GM12878 (cell line): ENCODE data around the gene DDX27. TPM values are rescaled to one million over a fixed set of nuclear protein-coding genes. Genes with fewer than 3 reads are reported as not detected.

ENCODE experiments used
- ATAC-seq: fragments of 200-7000 bp; cut with Tn5 transposase; 3 replicates; pipeline ENCODE4 v1.9.1; 2020; ENCODE audit warnings: mild to moderate bottlenecking, moderate library complexity
- BruUV-seq: library from RNA; stranded (reverse); fragments of 400-500 nt; replicated peaks from 2 replicates; lab custom pipeline; 2021; lab: Mats Ljungman, UMichigan
- CTCF ChIA-PET: fragments of 300-600 bp; sonication (Branson Sonifier 250); formaldehyde crosslinking; extraction: SDS; loops from one replicate; lab custom pipeline; 2021; ENCODE audit warnings: inconsistent platforms; lab: Yijun Ruan, JAX
- POLR2A ChIA-PET: fragments of 350-600 bp; formaldehyde crosslinking; extraction: SDS; loops from one replicate; lab custom pipeline; 2021; ENCODE audit warnings: inconsistent platforms; lab: Charles Lee
- RAD21 ChIA-PET: fragments of 300-600 bp; sonication (Branson Sonifier 250); formaldehyde crosslinking; loops from one replicate; lab custom pipeline; 2023; ENCODE audit warnings: antibody characterized with exemption; ENCODE audit not compliant: unreplicated experiment; lab: Charles Lee
- SMC1A ChIA-PET: fragments of 300-600 bp; sonication (Branson Sonifier 250); formaldehyde crosslinking; loops from one replicate; lab custom pipeline; 2023; ENCODE audit not compliant: unreplicated experiment, uncharacterized antibody; lab: Charles Lee
- DNase-seq: peaks from one replicate; pipeline ENCODE4 v3.0.0-alpha.2; 2011; ENCODE audit warnings: low read depth, low spot score
- FAIRE-seq: peaks from 3 replicates; lab custom pipeline; 2011; peaks lifted over from hg19 to GRCh38; lab: Jason Lieb, UNC
- H2AFZ ChIP-seq: 2 replicates; pipeline ENCODE4 v1.6.0; 2011; ENCODE audit warnings: low read depth, low read length, control low read depth; ENCODE audit not compliant: control insufficient read depth
- H3K27ac ChIP-seq: 2 replicates; pipeline ENCODE4 v1.5.1; 2011; ENCODE audit warnings: control low read depth; ENCODE audit not compliant: control insufficient read depth, insufficient read depth
- H3K27me3 ChIP-seq, 2 experiments: replicated peaks in 1 of 2; 2 replicates each; pipeline versions ENCODE4 v1.6.0 to v1.6.1; 2011; ENCODE audit warnings: low read length in 1 of 2; ENCODE audit not compliant: control insufficient read depth in 2 of 2, insufficient read depth in 2 of 2
- H3K36me3 ChIP-seq, 2 experiments: 2 replicates each; pipeline ENCODE4 v1.5.1; 2011; ENCODE audit warnings: low read length in 1 of 2; ENCODE audit not compliant: control insufficient read depth in 2 of 2, insufficient read depth in 2 of 2
- H3K4me1 ChIP-seq: 2 replicates; pipeline ENCODE4 v1.6.1; 2011; ENCODE audit warnings: mild to moderate bottlenecking, low read length, moderate library complexity, mixed read lengths; ENCODE audit not compliant: control insufficient read depth, insufficient read depth
- H3K4me2 ChIP-seq: 2 replicates; pipeline ENCODE4 v1.6.0; 2011; ENCODE audit warnings: control low read depth; ENCODE audit not compliant: control insufficient read depth, insufficient read depth
- H3K4me3 ChIP-seq: fragments of 200-600 bp; sonication (generic); 2 replicates; pipeline ENCODE4 v1.5.1; 2016
- H3K79me2 ChIP-seq: 2 replicates; pipeline ENCODE4 v1.6.0; 2011; ENCODE audit warnings: low read length; ENCODE audit not compliant: control insufficient read depth, insufficient read depth
- H3K9ac ChIP-seq: 2 replicates; pipeline ENCODE4 v1.8.0; 2011; ENCODE audit warnings: low read length, control low read depth, mixed read lengths; ENCODE audit not compliant: control insufficient read depth, insufficient read depth
- H3K9me3 ChIP-seq: replicated peaks from 3 replicates; pipeline ENCODE4 v1.5.1; 2011; ENCODE audit warnings: mild to moderate bottlenecking, low read length; ENCODE audit not compliant: control insufficient read depth, insufficient read depth
- H4K20me1 ChIP-seq: 2 replicates; pipeline ENCODE4 v1.6.0; 2011; ENCODE audit not compliant: control insufficient read depth, insufficient read depth
- SMAD5 ChIP-seq: IDR thresholded peaks from 2 replicates; pipeline ENCODE4 v1.6.1; 2016; ENCODE audit warnings: antibody characterized with exemption, low read depth
- ZNF687 ChIP-seq: fragments of 450-650 bp; IDR thresholded peaks from 2 replicates; pipeline ENCODE4 v1.6.1; 2017; ENCODE audit warnings: mild to moderate bottlenecking, moderate library complexity
- WGBS: methylation state at CpG from one replicate; pipeline ENCODE4 v1.1.6; 2016; ENCODE audit warnings: low lambda C conversion rate; ENCODE audit not compliant: insufficient replicate concordance, insufficient coverage; ENCODE audit errors: missing lambda C conversion rate; 5-methylcytosine and 5-hydroxymethylcytosine counted together
- in situ Hi-C: fragments of 300-500 bp; cut with MboI; formaldehyde crosslinking; loops from 9 replicates; pipeline ENCODE4 v1.14.3; 2018; ENCODE audit warnings: mixed read lengths
- intact Hi-C: fragments of 100-400 bp; cut with micrococcal nuclease; formaldehyde crosslinking; loops from one replicate; pipeline ENCODE4 v1.14.2; 2022; ENCODE audit not compliant: unreplicated experiment
- polyA plus RNA-seq, 11 experiments: library from polyadenylated mRNA; depleted of rRNA in 4 of 11; unstranded in 6 of 11; stranded (reverse) in 5 of 11; fragments of >200 nt; fragmentation: Nextera tagmentation in 4 of 11; fragmentation: Illumina TruSeq in 1 of 11; extraction: Ambion mirVana in 4 of 11; extraction: Trizol in 1 of 11; gene quantifications; 1 replicate in 1 of 11; 2 replicates in 10 of 11; pipeline versions ENCODE4 v1.2.1 to v1.2.3, GENCODE V29; 2011 to 2016; ENCODE audit warnings: inconsistent platforms in 2 of 11, missing spikeins in 2 of 11, low read depth in 1 of 11
- total RNA-seq, 4 experiments: library from RNA; depleted of rRNA in 3 of 4; stranded (reverse); fragments of >200 nt in 3 of 4; fragmentation: Illumina TruSeq in 1 of 4; extraction: Trizol in 1 of 4; gene quantifications; 2 replicates each; pipeline versions ENCODE4 v1.2.1 to v1.2.3, GENCODE V29; 2013 to 2021

The DDX27 gene
- total and polyA plus RNA-seq, 10 of the 15 experiments (the other 5 are each of a cell fraction or from before 2014, with no cell fraction given), result 19.8 to 78.8 (median 54.9) TPM

GRCh38 chr20:49290608-49291191, 71.5 kb downstream of the DDX27 start:
- H2AFZ ChIP-seq, result no peak overlapping the region
- no peak for DNase-seq
- H3K27me3 ChIP-seq, result no peaks in the 10 kb centered on the region
- H3K9me3 ChIP-seq, result peaks cover 20% of the 10 kb centered on the region
- H3K4me2 ChIP-seq, result no peak overlapping the region
- CTCF ChIA-PET, result no interaction called here
- no TSS peak for BruUV-seq
- no peak overlapping the region for H3K4me3 ChIP-seq
- in situ Hi-C loops (no loop called here), intact Hi-C loops (no loop called here)
- POLR2A ChIA-PET, result interaction anchor here (0.6 to 1.9 kb wide), 5 partner anchors 9 to 43 kb away, joined by 3 to 6 read pairs (median 4); no protein-coding TSS in a partner anchor
- WGBS, result 50% methylated on average over 6 of the region's 6 CpGs
- peak; percentile 6; the same call in 1 of the 3 replicates for ATAC-seq
- peaks cover 15% of the 10 kb centered on the region for H4K20me1 ChIP-seq
- no peak overlapping the region for H3K9ac ChIP-seq
- no peak for FAIRE-seq
- H3K36me3 ChIP-seq, result peaks cover 30 to 43% of the 10 kb centered on the region in 2 experiments
- SMC1A ChIA-PET, result interaction anchor here (0.6 kb wide), 1 partner anchor 42 kb away, joined by 3 read pairs; no protein-coding TSS in a partner anchor
- RAD21 ChIA-PET, result no interaction called here
- TF ChIP-seq ZNF687 (no peak), SMAD5 (0 out of 2 replicates have a peak, but pooled peaks have one; percentile 25)
- TF ChIP-seq, all 136 proteins: peak for 1
- Histone ChIP-seq H3K79me2 (peaks cover 29% of the 10 kb centered on the region), H3K4me1 (peaks cover 7% of the 10 kb centered on the region; the same call in 1 of the 2 replicates), H3K27ac (peak overlapping the region; percentile 11; the same call in 1 of the 2 replicates)
